ENCODE data around the gene ALDH3A2.
A peak's percentile ranks its signal among the peaks of the same experiment; 100 is the strongest.

ALDH3A2 gene

GRCh38 chr17:19648475-19649273, at the start of gene ALDH3A2:
Gene ALDH3A2, plus strand, starts transcription at chr17:19648751. Its CDS starts 221 bp downstream, at chr17:19648972.
- DNase-seq (ENCODE audit: low read depth, low spot score): peak; percentile 75

GRCh38 chr17:19610311-19610710, 38.2 kb upstream of the ALDH3A2 start:
- no peak for DNase-seq (ENCODE audit: low read depth, low spot score)

- no peak for DNase-seq (ENCODE audit: low read depth, low spot score)
These were observed 37.7 kb upstream of the ALDH3A2 start for GRCh38 chr17:19610879-19611278.

GRCh38 chr17:19613979-19614378, 34.6 kb upstream of the ALDH3A2 start:
- no peak for DNase-seq (ENCODE audit: low read depth, low spot score)

- no peak for DNase-seq (ENCODE audit: low read depth, low spot score)
These were observed 33.7 kb upstream of the ALDH3A2 start for GRCh38 chr17:19614900-19615299.

- no peak for DNase-seq (ENCODE audit: low read depth, low spot score)
These were observed 30.5 kb upstream of the ALDH3A2 start for GRCh38 chr17:19618015-19618414.

GRCh38 chr17:19619705-19620325, 28.7 kb upstream of the ALDH3A2 start:
- no peak for DNase-seq (ENCODE audit: low read depth, low spot score)

- DNase-seq (ENCODE audit: low read depth, low spot score): no peak
These were observed 26.9 kb upstream of the ALDH3A2 start for GRCh38 chr17:19621697-19622096.

GRCh38 chr17:19626079-19626478, 22.5 kb upstream of the ALDH3A2 start:
- DNase-seq (ENCODE audit: low read depth, low spot score): no peak

- DNase-seq (ENCODE audit: low read depth, low spot score): no peak
These were observed 19.1 kb upstream of the ALDH3A2 start for GRCh38 chr17:19629449-19629848.

- DNase-seq (ENCODE audit: low read depth, low spot score): no peak
These were observed 18.5 kb upstream of the ALDH3A2 start for GRCh38 chr17:19630035-19630434.

- DNase-seq (ENCODE audit: low read depth, low spot score): no peak
These were observed 17.9 kb upstream of the ALDH3A2 start for GRCh38 chr17:19630661-19631060.

- no peak for DNase-seq (ENCODE audit: low read depth, low spot score)
These were observed 16.6 kb upstream of the ALDH3A2 start for GRCh38 chr17:19631905-19632304.

- DNase-seq (ENCODE audit: low read depth, low spot score): no peak
These were observed 6.7 kb upstream of the ALDH3A2 start for GRCh38 chr17:19641687-19642372.

- no peak for DNase-seq (ENCODE audit: low read depth, low spot score)
These were observed 6.1 kb upstream of the ALDH3A2 start for GRCh38 chr17:19642373-19642893.

GRCh38 chr17:19644493-19645210, 3.9 kb upstream of the ALDH3A2 start:
- DNase-seq (ENCODE audit: low read depth, low spot score): no peak

- no peak for DNase-seq (ENCODE audit: low read depth, low spot score)
These were observed 2.8 kb upstream of the ALDH3A2 start for GRCh38 chr17:19645734-19646201.

GRCh38 chr17:19646788-19647696, 1.5 kb upstream of the ALDH3A2 start:
- DNase-seq (ENCODE audit: low read depth, low spot score): no peak

GRCh38 chr17:19647697-19648474, 665 bp upstream of the ALDH3A2 start:
- DNase-seq (ENCODE audit: low read depth, low spot score): peak; percentile 39

GRCh38 chr17:19649274-19649541, 657 bp downstream of the ALDH3A2 start:
- DNase-seq (ENCODE audit: low read depth, low spot score): no peak
